SK-N-MC (cell line): ENCODE results near the gene DDX42.

Source experiments
- EZH2 ChIP-seq: fragments of 200-600 bp; sonication (generic); IDR thresholded peaks from one replicate; pipeline ENCODE4 v1.6.1; 2017; ENCODE audit warnings: antibody characterized with exemption
- POLR2AphosphoS5 ChIP-seq: IDR thresholded peaks from 2 replicates; pipeline ENCODE4 v1.6.1; 2012; ENCODE audit warnings: mild to moderate bottlenecking, low read depth, low read length, borderline replicate concordance

DNA sequence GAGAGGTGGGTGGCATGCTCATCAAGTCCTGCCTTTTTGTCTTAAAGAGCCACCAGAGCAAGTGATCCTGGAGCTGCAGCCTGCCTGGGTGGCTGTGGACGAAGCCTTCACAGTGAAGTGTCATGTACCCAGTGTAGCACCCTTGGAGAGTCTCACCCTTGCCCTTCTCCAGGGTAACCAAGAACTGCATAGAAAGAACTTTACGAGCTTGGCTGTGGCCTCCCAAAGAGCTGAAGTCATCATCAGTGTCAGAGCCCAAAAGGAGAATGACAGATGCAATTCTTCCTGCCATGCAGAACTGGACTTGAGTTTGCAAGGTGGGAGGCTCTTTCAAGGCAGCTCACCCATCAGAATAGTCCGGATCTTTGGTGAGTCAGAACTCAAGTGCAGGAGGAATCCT, 85.3 kb downstream of the DDX42 start:
- TF ChIP-seq EZH2 (no peak), POLR2AphosphoS5 (no peak)
